K562 (cell line): ENCODE data around the gene SNRPF. TPM values are rescaled to one million over a fixed set of nuclear protein-coding genes. Genes with fewer than 3 reads are reported as not detected.

ENCODE experiments used
- ATAC-seq: fragments of 200-7000 bp; cut with Tn5 transposase; 3 replicates; pipeline ENCODE4 v1.9.1; 2020; ENCODE audit warnings: moderate library complexity
- BruUV-seq: library from RNA; stranded (reverse); fragments of 400-500 nt; replicated peaks from 2 replicates; lab custom pipeline; 2021; lab: Mats Ljungman, UMichigan
- CTCF ChIA-PET: fragments of 300-600 bp; formaldehyde crosslinking; extraction: SDS; loops from one replicate; lab custom pipeline; 2021; ENCODE audit warnings: low intra/inter-chr PET ratio; lab: Yijun Ruan, JAX
- POLR2A ChIA-PET: fragments of 300-600, 350-650 bp; sonication (Branson Sonifier 250); formaldehyde crosslinking; extraction: SDS; loops from one replicate; lab custom pipeline; 2021; ENCODE audit warnings: antibody characterized with exemption, inconsistent platforms; lab: Yijun Ruan, JAX
- DNase-seq, 4 experiments: peaks; one replicate each; pipeline versions ENCODE4 v3.0.0 to v3.0.0-alpha.2; 2011 to 2018; ENCODE audit warnings: low spot score in 3 of 4, mixed read lengths in 3 of 4; ENCODE audit errors: extremely low read depth in 1 of 4
- FAIRE-seq: peaks from 2 replicates; lab custom pipeline; 2011; peaks lifted over from hg19 to GRCh38; lab: Jason Lieb, UNC
- H2AFZ ChIP-seq: 2 replicates; pipeline ENCODE4 v1.6.0; 2011; ENCODE audit warnings: low read depth, low read length, control low read depth, inconsistent platforms
- H3K27ac ChIP-seq: fragments of 200-600 bp; 3 replicates; pipeline ENCODE4 v1.8.0; 2011; ENCODE audit warnings: low read depth, mild to moderate bottlenecking, control low read depth, inconsistent platforms, low read length, moderate library complexity, mixed read lengths; ENCODE audit errors: extremely low read depth
- H3K27me3 ChIP-seq, 2 experiments: fragments of 300-600 bp in 1 of 2; 2 replicates in 1 of 2; 3 replicates in 1 of 2; pipeline versions ENCODE4 v1.6.0 to v1.8.0; 2011; ENCODE audit warnings: inconsistent platforms in 2 of 2, low read length in 2 of 2, mild to moderate bottlenecking in 1 of 2, mixed read lengths in 1 of 2, moderate library complexity in 1 of 2; ENCODE audit not compliant: control insufficient read depth in 2 of 2, insufficient read depth in 2 of 2
- H3K36me3 ChIP-seq: fragments of 300-600 bp; 3 replicates; pipeline ENCODE4 v1.8.0; 2011; ENCODE audit warnings: mild to moderate bottlenecking, low read length, inconsistent platforms; ENCODE audit not compliant: control insufficient read depth, insufficient read depth
- H3K4me1 ChIP-seq, 2 experiments: fragments of 200-600 bp in 1 of 2; replicated peaks in 1 of 2; 2 replicates in 1 of 2; 3 replicates in 1 of 2; pipeline versions ENCODE4 v1.5.1 to v1.8.0; 2011; ENCODE audit warnings: inconsistent platforms in 2 of 2, low read length in 2 of 2, mild to moderate bottlenecking in 1 of 2, mixed read lengths in 1 of 2, moderate library complexity in 1 of 2; ENCODE audit not compliant: control insufficient read depth in 2 of 2, insufficient read depth in 2 of 2
- H3K4me2 ChIP-seq: 2 replicates; pipeline ENCODE4 v1.6.1; 2011; ENCODE audit warnings: low read length, control low read depth, inconsistent platforms, mixed read lengths; ENCODE audit not compliant: insufficient read depth
- H3K4me3 ChIP-seq: fragments of 200-600 bp; sonication (generic), shearing (Covaris generic); 2 replicates; pipeline ENCODE4 v1.5.1; 2016; ENCODE audit warnings: control low read depth, inconsistent platforms
- H3K79me2 ChIP-seq: fragments of 200-600 bp; 3 replicates; pipeline ENCODE4 v1.8.0; 2011; ENCODE audit warnings: low read length, inconsistent platforms; ENCODE audit not compliant: control insufficient read depth, insufficient read depth
- H3K9ac ChIP-seq, 2 experiments: 2 replicates each; pipeline versions ENCODE4 v1.6.0 to v1.6.1; 2011; ENCODE audit warnings: low read depth in 2 of 2, low read length in 2 of 2, control low read depth in 1 of 2, inconsistent platforms in 1 of 2, mild to moderate bottlenecking in 1 of 2, mixed read lengths in 1 of 2; ENCODE audit not compliant: insufficient read depth in 1 of 2
- H3K9me1 ChIP-seq: one replicate; pipeline ENCODE4 v1.6.0; 2011; ENCODE audit warnings: inconsistent platforms, mild to moderate bottlenecking, low read length, moderate library complexity; ENCODE audit not compliant: control insufficient read depth, insufficient read depth
- H3K9me3 ChIP-seq: replicated peaks from 2 replicates; pipeline ENCODE4 v1.5.1; 2011; ENCODE audit warnings: low read depth, low read length, inconsistent platforms; ENCODE audit not compliant: control insufficient read depth, insufficient read depth
- H4K20me1 ChIP-seq: replicated peaks from 2 replicates; pipeline ENCODE4 v1.6.1; 2011; ENCODE audit warnings: low read length, inconsistent platforms, mixed read lengths; ENCODE audit not compliant: control insufficient read depth, insufficient read depth
- C11orf30 ChIP-seq: fragments of 450-650 bp; IDR thresholded peaks from 2 replicates; pipeline ENCODE4 v1.6.1; 2016; ENCODE audit warnings: low read depth, mild to moderate bottlenecking
- EP400 ChIP-seq: fragments of 450-650 bp; IDR thresholded peaks from 2 replicates; pipeline ENCODE4 v1.6.1; 2017; ENCODE audit warnings: antibody characterized with exemption, mild to moderate bottlenecking, moderate library complexity
- GABPB1 ChIP-seq: sonication (generic); formaldehyde crosslinking; IDR thresholded peaks from 2 replicates; pipeline ENCODE4 v1.8.0; 2022; ENCODE audit warnings: mild to moderate bottlenecking, missing genetic modification reagents
- KDM5B ChIP-seq: fragments of 200-600 bp; sonication (generic); IDR thresholded peaks from 2 replicates; pipeline ENCODE4 v1.6.1; 2012; ENCODE audit warnings: low read depth, mild to moderate bottlenecking, moderate library complexity, low read length, control low read depth, inconsistent platforms; ENCODE audit not compliant: insufficient replicate concordance
- MAFF ChIP-seq: IDR thresholded peaks from 2 replicates; pipeline ENCODE4 v1.6.1; 2012; ENCODE audit warnings: low read length, improper control_type of control experiment
- MAFG ChIP-seq: fragments of 450-650 bp; conservative IDR thresholded peaks from 2 replicates; pipeline ENCODE4 v1.6.1; 2016; ENCODE audit warnings: missing genetic modification characterization, missing compliant biosample characterization
- MAFK ChIP-seq: IDR thresholded peaks from 2 replicates; pipeline ENCODE4 v1.6.1; 2011; ENCODE audit warnings: low read length, improper control_type of control experiment
- MCM2 ChIP-seq: fragments of 450-650 bp; IDR thresholded peaks from 2 replicates; pipeline ENCODE4 v1.6.1; 2017; ENCODE audit warnings: low read depth, mild to moderate bottlenecking
- PCBP1 ChIP-seq: fragments of 200-400 bp; formaldehyde crosslinking; IDR thresholded peaks from 2 replicates; pipeline ENCODE4 v1.6.1; 2018; ENCODE audit warnings: mild to moderate bottlenecking, low read depth, low read length; ENCODE audit not compliant: poor library complexity, severe bottlenecking
- PHF8 ChIP-seq: fragments of 200-600 bp; sonication (generic); IDR thresholded peaks from 2 replicates; pipeline ENCODE4 v1.6.1; 2012; ENCODE audit warnings: mixed run types, mild to moderate bottlenecking, inconsistent platforms, low read length, moderate library complexity, borderline replicate concordance
- RBM17 ChIP-seq: fragments of 200-400 bp; formaldehyde crosslinking; IDR thresholded peaks from 2 replicates; pipeline ENCODE4 v1.6.1; 2017; ENCODE audit warnings: low read depth, mild to moderate bottlenecking, low read length, borderline replicate concordance
- RBM25 ChIP-seq: fragments of 200-400 bp; formaldehyde crosslinking; IDR thresholded peaks from 2 replicates; pipeline ENCODE4 v1.6.1; 2018; ENCODE audit warnings: low read length, low read depth, moderate library complexity; ENCODE audit not compliant: severe bottlenecking
- SMAD2 ChIP-seq: fragments of 150-350 bp; IDR thresholded peaks from 2 replicates; pipeline ENCODE4 v1.6.1; 2014; ENCODE audit warnings: low read depth, mild to moderate bottlenecking, low read length
- SMC3 ChIP-seq: conservative IDR thresholded peaks from 2 replicates; pipeline ENCODE4 v1.6.1; 2011; ENCODE audit warnings: low read depth, low read length, improper control_type of control experiment; ENCODE audit not compliant: insufficient read depth
- VEZF1 ChIP-seq: fragments of 200-800 bp; sonication (Bioruptor generic); IDR thresholded peaks from 2 replicates; pipeline ENCODE4 v1.6.1; 2017; ENCODE audit warnings: missing genetic modification characterization, missing compliant biosample characterization
- ZNF146 ChIP-seq: IDR thresholded peaks from one replicate; pipeline ENCODE4 v1.6.1; 2018; ENCODE audit warnings: missing compliant biosample characterization; ENCODE audit not compliant: unreplicated experiment
- ZNF316 ChIP-seq: fragments of 450-650 bp; IDR thresholded peaks from 2 replicates; pipeline ENCODE4 v1.6.1; 2016
- WGBS: fragments of 100-300 bp; shearing (Covaris generic); methylation state at CpG from one replicate; pipeline ENCODE4 v1.1.6; 2016; ENCODE audit warnings: low coverage, mixed read lengths; ENCODE audit not compliant: insufficient coverage; ENCODE audit errors: missing lambda C conversion rate; 5-methylcytosine and 5-hydroxymethylcytosine counted together
- in situ Hi-C: fragments of 300-500 bp; cut with MboI; formaldehyde crosslinking; loops from 4 replicates; pipeline ENCODE4 v1.15.0; 2018; ENCODE audit warnings: inconsistent platforms, mixed read lengths
- intact Hi-C: fragments of 100-400 bp; cut with micrococcal nuclease; formaldehyde crosslinking; loops from 2 replicates; pipeline ENCODE4 v1.14.2; 2022
- polyA plus RNA-seq, 8 experiments: library from polyadenylated mRNA; depleted of rRNA in 4 of 8; stranded (reverse) in 5 of 8; unstranded in 3 of 8; fragments of >200 nt; fragmentation: Nextera tagmentation in 2 of 8; fragmentation: Illumina TruSeq in 1 of 8; extraction: Ambion mirVana in 2 of 8; extraction: Trizol in 1 of 8; gene quantifications; 2 replicates each; pipeline versions ENCODE4 v1.2.1 to v1.2.3, GENCODE V29; 2011 to 2014; ENCODE audit warnings: inconsistent platforms in 1 of 8, missing spikeins in 1 of 8
- total RNA-seq, 7 experiments: library from RNA; depleted of rRNA in 6 of 7; stranded (reverse); fragments of >200 nt in 6 of 7; fragmentation: Illumina TruSeq in 2 of 7; extraction: Trizol in 2 of 7; gene quantifications; 2 replicates each; pipeline versions ENCODE4 v1.2.1 to v1.2.3, GENCODE V29; 2011 to 2021; ENCODE audit warnings: low replicate concordance in 1 of 7

Gene SNRPF
- total and polyA plus RNA-seq, 9 of the 15 experiments (the other 6 are each of a cell fraction or from before 2014, with no cell fraction given): 37.9 to 205 (median 93.6) TPM

- intact Hi-C loops: no loop called here
- Histone ChIP-seq H3K27ac (no peak overlapping the region), H3K4me3 (no peak overlapping the region), H3K36me3 (peaks cover 69% of the 10 kb centered on the region), H3K4me1 (peaks cover 0 to 7% of the 10 kb centered on the region in 2 experiments; a peak in 3 of 5 replicates), H3K79me2 (peaks cover 67% of the 10 kb centered on the region), H4K20me1 (0 out of 2 replicates have a peak, but pooled peaks cover 3% of the 10 kb centered on the region), H3K4me2 (no peak overlapping the region), H3K9me1 (no peaks in the 10 kb centered on the region), H3K9me3 (no peaks in the 10 kb centered on the region; the same call in 1 of the 2 replicates), H3K27me3 (no peaks in the 10 kb centered on the region), H2AFZ (no peak overlapping the region), H3K9ac (no peak overlapping the region)
- ATAC-seq: no peak
- FAIRE-seq: no peak
- TF ChIP-seq GABPB1 (no peak), RBM25 (peak; percentile 43), ZNF146 (peak; percentile 51), VEZF1 (CRISPR knock-in tag) (no peak)
- no TSS peak for BruUV-seq
- WGBS: 100% methylated on average over 3 of the region's 3 CpGs
- ChIA-PET CTCF (interaction anchor here (0.6 kb wide), 1 partner anchor 249 kb away, joined by 3 read pairs; no protein-coding TSS in a partner anchor), POLR2A (no interaction called here)
- in situ Hi-C loops: no loop called here
- no peak for DNase-seq
These were observed 3.3 kb downstream of the SNRPF start for GRCh38 chr12:95862038-95862437.

GRCh38 chr12:95863337-95863736 is 4.6 kb downstream of the SNRPF start:
- Histone ChIP-seq H3K4me2 (no peak overlapping the region), H3K36me3 (peaks cover 79% of the 10 kb centered on the region), H3K9me1 (no peaks in the 10 kb centered on the region), H3K4me1 (peaks cover 0 to 4% of the 10 kb centered on the region in 2 experiments; a peak in 3 of 5 replicates), H4K20me1 (0 out of 2 replicates have a peak, but pooled peaks cover 3% of the 10 kb centered on the region), H3K79me2 (peaks cover 67% of the 10 kb centered on the region), H3K9me3 (no peaks in the 10 kb centered on the region; the same call in 1 of the 2 replicates), H3K4me3 (no peak overlapping the region), H3K9ac (no peak overlapping the region), H3K27ac (no peak overlapping the region), H3K27me3 (no peaks in the 10 kb centered on the region), H2AFZ (no peak overlapping the region)
- CTCF ChIA-PET: no interaction called here
- intact Hi-C loops: no loop called here
- TSS peak; percentile 0 for BruUV-seq
- no peak for ATAC-seq
- DNase-seq: no peak
- in situ Hi-C loops: no loop called here
- POLR2A ChIA-PET: interaction anchor here (2.2 kb wide), 1 partner anchor 10 kb away, joined by 14 read pairs; no protein-coding TSS in a partner anchor
- FAIRE-seq: no peak
- peak; percentile 44 for TF ChIP-seq MAFK
- no peak for TF ChIP-seq EP400
- TF ChIP-seq RBM17: no peak
- no peak for TF ChIP-seq PHF8
- TF ChIP-seq RBM25: no peak
- TF ChIP-seq C11orf30: peak; percentile 63
- peak; percentile 45; the same call in 1 of the 2 replicates for TF ChIP-seq MAFG (tag)
- no peak for TF ChIP-seq SMC3
- peak; percentile 64 for TF ChIP-seq MAFF
- no peak for TF ChIP-seq MCM2
- TF ChIP-seq PCBP1: no peak
- TF ChIP-seq KDM5B: no peak
- no peak for TF ChIP-seq SMAD2
- peak; percentile 83 for TF ChIP-seq ZNF316
